NB4 (cell line): ENCODE results near the gene NECTIN4.

ENCODE experiments used
- POLR2A ChIP-seq: IDR thresholded peaks from 2 replicates; pipeline ENCODE4 v1.6.1; 2011; ENCODE audit warnings: mild to moderate bottlenecking; ENCODE audit not compliant: insufficient read length; ENCODE audit errors: extremely low read depth
- TF ChIP-seq, protein P1 (sequence below): IDR thresholded peaks from one replicate; pipeline ENCODE4 v1.5.1; 2012; ENCODE audit warnings: low read depth, low read length
- TF ChIP-seq, protein P2 (sequence below): IDR thresholded peaks from 2 replicates; pipeline ENCODE4 v1.6.1; 2011; ENCODE audit warnings: low read depth, low read length

DNA sequence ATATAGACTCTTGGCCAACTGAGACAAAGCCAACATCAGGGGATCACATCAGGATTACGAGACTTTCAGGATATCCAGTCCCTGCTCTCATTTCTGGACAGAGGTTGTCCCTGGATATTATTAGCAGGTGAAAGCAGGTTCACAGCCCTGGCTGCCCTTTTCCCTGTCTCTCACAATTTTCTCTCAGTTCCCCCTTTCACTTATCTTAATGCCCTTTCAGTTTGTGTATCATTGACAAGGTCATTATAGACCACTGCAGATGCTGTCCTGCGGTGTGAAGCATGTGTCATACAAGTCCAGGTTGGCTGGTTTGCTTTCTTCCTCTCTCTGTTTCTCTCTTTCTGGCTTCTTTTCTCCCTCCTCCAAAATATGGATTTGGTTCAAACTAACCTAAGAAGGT is 6.7 kb upstream of the NECTIN4 start:
- TF ChIP-seq, protein P1, sequence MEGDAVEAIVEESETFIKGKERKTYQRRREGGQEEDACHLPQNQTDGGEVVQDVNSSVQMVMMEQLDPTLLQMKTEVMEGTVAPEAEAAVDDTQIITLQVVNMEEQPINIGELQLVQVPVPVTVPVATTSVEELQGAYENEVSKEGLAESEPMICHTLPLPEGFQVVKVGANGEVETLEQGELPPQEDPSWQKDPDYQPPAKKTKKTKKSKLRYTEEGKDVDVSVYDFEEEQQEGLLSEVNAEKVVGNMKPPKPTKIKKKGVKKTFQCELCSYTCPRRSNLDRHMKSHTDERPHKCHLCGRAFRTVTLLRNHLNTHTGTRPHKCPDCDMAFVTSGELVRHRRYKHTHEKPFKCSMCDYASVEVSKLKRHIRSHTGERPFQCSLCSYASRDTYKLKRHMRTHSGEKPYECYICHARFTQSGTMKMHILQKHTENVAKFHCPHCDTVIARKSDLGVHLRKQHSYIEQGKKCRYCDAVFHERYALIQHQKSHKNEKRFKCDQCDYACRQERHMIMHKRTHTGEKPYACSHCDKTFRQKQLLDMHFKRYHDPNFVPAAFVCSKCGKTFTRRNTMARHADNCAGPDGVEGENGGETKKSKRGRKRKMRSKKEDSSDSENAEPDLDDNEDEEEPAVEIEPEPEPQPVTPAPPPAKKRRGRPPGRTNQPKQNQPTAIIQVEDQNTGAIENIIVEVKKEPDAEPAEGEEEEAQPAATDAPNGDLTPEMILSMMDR: no peak
- TF ChIP-seq, protein P2, sequence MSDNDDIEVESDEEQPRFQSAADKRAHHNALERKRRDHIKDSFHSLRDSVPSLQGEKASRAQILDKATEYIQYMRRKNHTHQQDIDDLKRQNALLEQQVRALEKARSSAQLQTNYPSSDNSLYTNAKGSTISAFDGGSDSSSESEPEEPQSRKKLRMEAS: no peak
- TF ChIP-seq POLR2A: no peak
